CD4-positive, alpha-beta memory T cell (primary cell): ENCODE measurements around the gene IL32. TPM values are rescaled to one million over a fixed set of nuclear protein-coding genes. Genes with fewer than 3 reads are reported as not detected.

ENCODE experiments used
- CTCF ChIA-PET: fragments of 350-600 bp; sonication (Branson Sonifier 250); formaldehyde crosslinking; loops from one replicate; lab custom pipeline; 2021; ENCODE audit warnings: inconsistent platforms; ENCODE audit not compliant: partially characterized antibody; lab: Charles Lee
- POLR2A ChIA-PET: fragments of 350-600 bp; sonication (Branson Sonifier 250); formaldehyde crosslinking; loops from one replicate; lab custom pipeline; 2021; ENCODE audit not compliant: partially characterized antibody; lab: Charles Lee
- DNase-seq, 5 donors: peaks; one replicate each; pipeline versions ENCODE4 v3.0.0 to v3.0.0-alpha.2; 2020 to 2022; ENCODE audit warnings: mixed read lengths in 1 of 5
- H3K27ac ChIP-seq: one replicate; pipeline ENCODE4 v1.7.0; 2013; ENCODE audit warnings: low read depth, low read length
- H3K27me3 ChIP-seq: 2 replicates; pipeline ENCODE4 v1.7.0; 2013; ENCODE audit warnings: mild to moderate bottlenecking, low read length, moderate library complexity; ENCODE audit not compliant: insufficient read depth
- H3K36me3 ChIP-seq: 2 replicates; pipeline ENCODE4 v1.7.0; 2013; ENCODE audit warnings: mild to moderate bottlenecking, low read length, moderate library complexity; ENCODE audit not compliant: insufficient read depth
- H3K4me1 ChIP-seq: 2 replicates; pipeline ENCODE4 v1.7.0; 2013; ENCODE audit warnings: mild to moderate bottlenecking, low read length, moderate library complexity; ENCODE audit not compliant: insufficient read depth
- H3K4me3 ChIP-seq, 2 donors: one replicate each; pipeline ENCODE4 v1.7.0; 2013; ENCODE audit warnings: low read length in 2 of 2, mild to moderate bottlenecking in 1 of 2
- H3K9me3 ChIP-seq, 2 donors: one replicate each; pipeline ENCODE4 v1.7.0; 2013; ENCODE audit warnings: low read length in 2 of 2, control low read depth in 1 of 2; ENCODE audit not compliant: control insufficient read depth in 1 of 2
- H3K27ac Mint-ChIP-seq, 7 donors: one replicate each; pipeline ENCODE4 v1.8.0; 2020 to 2021; ENCODE audit warnings: mixed read lengths in 7 of 7, mild to moderate bottlenecking in 6 of 7, inconsistent platforms in 3 of 7, moderate library complexity in 3 of 7
- H3K27me3 Mint-ChIP-seq, 2 donors: one replicate each; pipeline ENCODE4 v1.8.0; 2020 to 2021; ENCODE audit warnings: mixed read lengths in 2 of 2
- H3K36me3 Mint-ChIP-seq, 2 donors: one replicate each; pipeline ENCODE4 v1.8.0; 2020 to 2021; ENCODE audit warnings: mixed read lengths in 2 of 2, inconsistent platforms in 1 of 2, mild to moderate bottlenecking in 1 of 2
- H3K4me1 Mint-ChIP-seq, 4 donors: one replicate each; pipeline ENCODE4 v1.8.0; 2020 to 2021; ENCODE audit warnings: mixed read lengths in 4 of 4, mild to moderate bottlenecking in 1 of 4
- H3K4me3 Mint-ChIP-seq, 8 donors: one replicate each; pipeline ENCODE4 v1.8.0; 2020 to 2021; ENCODE audit warnings: mixed read lengths in 8 of 8, mild to moderate bottlenecking in 7 of 8, moderate library complexity in 6 of 8, inconsistent platforms in 3 of 8
- H3K9me3 Mint-ChIP-seq, 8 donors: one replicate each; pipeline ENCODE4 v1.8.0; 2020 to 2021; ENCODE audit warnings: mixed read lengths in 8 of 8, mild to moderate bottlenecking in 5 of 8, inconsistent platforms in 3 of 8, moderate library complexity in 1 of 8
- intact Hi-C: fragments of 100-400 bp; cut with micrococcal nuclease; formaldehyde crosslinking; loops from one replicate; pipeline ENCODE4 v1.15.1; 2023
- polyA plus RNA-seq, 2 donors: library from polyadenylated mRNA; unstranded; fragments of 300-500 nt; fragmentation: Illumina TruSeq; gene quantifications; one replicate each; pipeline ENCODE4 v1.2.3, GENCODE V29; 2021
- total RNA-seq, 2 experiments: library from RNA; stranded (reverse); gene quantifications; one replicate each; pipeline ENCODE4 v1.2.3, GENCODE V29; 2021

The IL32 gene
- total and polyA plus RNA-seq, 4 experiments from 2014 or later, result 752 to 3,174 (median 1,961) TPM

DNA sequence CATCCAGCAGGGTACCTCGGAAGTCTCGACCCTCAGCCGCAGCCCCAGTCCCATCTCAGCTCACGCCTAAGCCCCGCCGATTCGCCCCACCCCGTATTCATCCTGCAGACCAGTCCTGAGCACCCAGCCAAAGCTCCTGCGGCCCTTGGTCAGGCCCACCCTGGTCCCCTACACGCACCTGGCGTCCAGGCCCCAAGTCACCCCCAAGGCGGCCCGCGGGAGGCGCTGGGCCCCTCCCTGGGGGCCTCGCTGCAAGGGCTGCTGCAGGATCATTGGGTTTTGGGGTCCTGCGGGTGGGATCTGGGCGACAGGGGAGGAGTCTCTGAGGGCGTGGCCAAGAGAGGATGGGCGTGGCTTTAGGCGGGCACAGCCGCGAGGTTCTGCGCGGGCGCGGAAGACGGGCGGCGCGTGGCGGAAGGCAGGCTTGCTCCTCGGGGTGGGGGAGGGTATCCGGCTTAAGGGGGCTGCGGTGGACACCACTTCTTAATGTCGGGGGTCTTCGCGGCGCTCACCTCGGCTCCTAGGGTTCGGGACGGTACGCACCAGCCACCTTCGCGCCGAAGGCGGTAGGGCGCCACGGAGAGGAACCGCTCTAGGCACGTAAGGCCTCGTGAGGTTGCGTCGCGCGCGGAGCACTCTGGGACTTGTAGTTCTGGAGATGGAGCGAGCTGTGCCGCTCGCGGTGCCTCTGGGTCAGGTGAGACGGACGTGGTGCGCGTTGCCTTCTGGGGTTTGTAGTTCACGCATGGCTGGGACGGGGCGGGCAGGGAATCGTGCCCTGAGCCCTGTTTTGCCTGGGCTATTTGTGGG lies 41.6 kb upstream of the IL32 start, which contains the start of the genes HCFC1R1 and THOC6:
Gene HCFC1R1, minus strand, starts transcription at position 274 of the 810 bp plus-strand sequence. Its CDS starts 1 bp downstream, at position 273.
Gene THOC6, plus strand, starts transcription at position 367 of the 810 bp plus-strand sequence. Its CDS starts 292 bp downstream, at position 659.
- Histone ChIP-seq H3K27me3 (peaks cover 2% of the 10 kb centered on the region), H3K9me3 (no peaks in the 10 kb centered on the region), H3K4me3 (peak within 1 kb of the TSS; percentile 38 to 85), H3K4me1 (peaks cover 56% of the 10 kb centered on the region), H3K36me3 (peaks cover 20% of the 10 kb centered on the region), H3K27ac (peak within 1 kb of the TSS; percentile 90)
- Mint-ChIP-seq H3K4me3 (peak within 1 kb of the TSS; percentile 87 to 97 (median 93)), H3K9me3 (no peaks in the 10 kb centered on the region), H3K36me3 (peaks cover 3 to 22% of the 10 kb centered on the region in 2 donors), H3K27me3 (no peaks in the 10 kb centered on the region), H3K4me1 (peaks cover 22 to 67% (median 45%) of the 10 kb centered on the region in 4 donors), H3K27ac (peak within 1 kb of the TSS; percentile 97 to 99 (median 99))
- ChIA-PET CTCF (interaction anchor here (0.9 to 18.6 kb wide), 5 partner anchors 10 to 106 kb away, joined by 3 to 444 read pairs (median 10); partner anchors contain the start of gene CLDN9), POLR2A (interaction anchor here (0.6 to 5.9 kb wide), 10 partner anchors 7 to 126 kb away, joined by 3 to 89 read pairs (median 6); partner anchors contain the start of genes MMP25, PKMYT1 and ZNF213)
- intact Hi-C loops, result loop anchor here (1.0 to 10.0 kb wide), 2 partner anchors 21 to 119 kb away; no protein-coding TSS in a partner anchor
- peak; percentile 95 to 97 (median 95) for DNase-seq

DNA sequence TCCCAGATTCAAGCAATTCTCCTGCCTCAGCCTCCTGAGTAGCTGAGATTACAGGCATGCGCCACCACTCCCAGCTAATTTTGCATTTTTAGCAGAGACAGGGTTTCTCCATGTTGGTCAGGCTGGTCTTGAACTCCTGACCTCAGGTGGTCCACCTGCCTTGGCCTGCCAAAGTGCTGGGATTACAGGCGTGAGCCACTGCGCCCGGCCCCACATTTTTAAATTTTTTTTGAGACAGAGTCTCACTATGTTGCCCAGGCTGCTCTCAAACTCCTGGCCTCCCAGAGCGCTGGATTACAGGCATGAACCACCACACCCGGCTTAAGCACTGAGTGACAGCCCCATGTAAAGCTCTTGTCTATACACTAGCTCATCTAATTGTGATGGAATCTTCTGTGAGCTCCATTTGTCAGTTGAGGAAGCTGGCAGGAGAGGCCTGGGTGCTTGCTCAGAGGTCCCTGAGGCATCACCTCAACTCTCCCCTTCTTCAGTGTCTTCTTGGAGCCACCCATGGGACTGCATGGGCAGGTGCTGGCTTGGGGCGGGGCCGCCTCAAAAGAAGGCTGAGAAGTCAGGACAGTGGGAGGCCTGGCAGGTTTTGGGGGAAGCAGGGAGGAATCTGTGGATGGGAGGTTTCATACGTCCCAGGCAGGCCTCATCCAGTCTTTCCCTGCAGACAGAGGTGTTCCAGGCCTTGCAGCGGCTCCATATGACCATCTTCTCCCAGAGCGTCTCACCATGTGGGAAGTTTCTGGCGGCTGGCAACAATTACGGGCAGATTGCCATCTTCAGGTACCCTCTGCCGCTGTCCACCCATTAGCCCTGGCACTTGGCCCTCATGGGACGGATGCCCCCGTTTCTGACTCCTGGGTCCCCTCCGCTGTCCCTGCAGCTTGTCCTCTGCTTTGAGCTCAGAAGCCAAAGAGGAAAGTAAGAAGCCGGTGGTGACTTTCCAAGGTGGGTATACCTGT lies 40.1 kb upstream of the IL32 start:
- Mint-ChIP-seq H3K27ac (peak overlapping the region in 1 of 7 donors; percentile 42), H3K4me1 (peaks cover 25 to 69% (median 49%) of the 10 kb centered on the region in 4 donors), H3K27me3 (peaks cover 4% of the 10 kb centered on the region in 2 donors), H3K4me3 (peak overlapping the region in 2 of 8 donors; percentile 12 to 26), H3K36me3 (peaks cover 3 to 22% of the 10 kb centered on the region in 2 donors), H3K9me3 (peaks cover 0 to 1% (median 0%) of the 10 kb centered on the region in 8 donors)
- peaks cover 6% of the 10 kb centered on the region for H3K27me3 ChIP-seq
- peaks cover 61% of the 10 kb centered on the region for H3K4me1 ChIP-seq
- CTCF ChIA-PET, result interaction anchor here (0.7 to 18.6 kb wide), 6 partner anchors 9 to 837 kb away, joined by 3 to 444 read pairs (median 8); partner anchors contain the start of gene CLDN9
- peak in 1 of 5 donors; percentile 32 for DNase-seq
- POLR2A ChIA-PET, result interaction anchor here (2.2 to 2.4 kb wide), 3 partner anchors 20 to 109 kb away, joined by 5 to 11 read pairs (median 7); partner anchors contain the start of genes MMP25 and ZNF213
- H3K36me3 ChIP-seq, result peaks cover 20% of the 10 kb centered on the region
- no peak overlapping the region for H3K27ac ChIP-seq
- no peak overlapping the region for H3K4me3 ChIP-seq
- intact Hi-C loops, result loop anchor here (10.0 kb wide), 1 partner anchor 121 kb away; no protein-coding TSS in a partner anchor
- H3K9me3 ChIP-seq, result no peaks in the 10 kb centered on the region

DNA sequence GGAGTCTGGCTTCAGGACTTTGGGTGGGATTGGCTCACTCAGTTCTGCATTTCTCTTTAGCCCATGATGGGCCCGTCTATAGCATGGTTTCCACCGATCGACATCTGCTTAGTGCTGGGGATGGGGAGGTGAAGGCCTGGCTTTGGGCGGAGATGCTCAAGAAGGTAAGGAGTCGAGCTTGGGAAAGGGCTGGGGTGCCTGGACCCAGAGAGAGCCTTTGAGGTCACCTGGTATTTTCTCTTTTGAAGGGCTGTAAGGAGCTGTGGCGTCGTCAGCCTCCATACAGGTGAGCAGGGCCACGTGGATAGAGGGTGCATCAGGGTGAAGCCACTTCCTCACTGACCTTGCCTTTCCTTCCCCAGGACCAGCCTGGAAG lies 39.4 kb upstream of the IL32 start:
- H3K4me3 Mint-ChIP-seq, result peak overlapping the region in 2 of 8 donors; percentile 26 to 41
- Histone ChIP-seq H3K9me3 (no peaks in the 10 kb centered on the region), H3K27me3 (peaks cover 9% of the 10 kb centered on the region), H3K4me3 (no peak overlapping the region), H3K36me3 (peaks cover 20% of the 10 kb centered on the region), H3K27ac (no peak overlapping the region), H3K4me1 (peaks cover 56% of the 10 kb centered on the region)
- no peak for DNase-seq
- peaks cover 0 to 1% (median 0%) of the 10 kb centered on the region in 8 donors for H3K9me3 Mint-ChIP-seq
- POLR2A ChIA-PET, result no interaction called here
- H3K4me1 Mint-ChIP-seq, result peaks cover 25 to 62% (median 48%) of the 10 kb centered on the region in 4 donors
- intact Hi-C loops, result loop anchor here (10.0 kb wide), 1 partner anchor 121 kb away; no protein-coding TSS in a partner anchor
- peaks cover 4% of the 10 kb centered on the region in 2 donors for H3K27me3 Mint-ChIP-seq
- peaks cover 3 to 22% of the 10 kb centered on the region in 2 donors for H3K36me3 Mint-ChIP-seq
- H3K27ac Mint-ChIP-seq, result peak overlapping the region in 1 of 7 donors; percentile 42
- CTCF ChIA-PET, result interaction anchor here (1.1 to 18.6 kb wide), 5 partner anchors 8 to 105 kb away, joined by 5 to 444 read pairs (median 22); partner anchors contain the start of genes CLDN9 and ZNF213

DNA sequence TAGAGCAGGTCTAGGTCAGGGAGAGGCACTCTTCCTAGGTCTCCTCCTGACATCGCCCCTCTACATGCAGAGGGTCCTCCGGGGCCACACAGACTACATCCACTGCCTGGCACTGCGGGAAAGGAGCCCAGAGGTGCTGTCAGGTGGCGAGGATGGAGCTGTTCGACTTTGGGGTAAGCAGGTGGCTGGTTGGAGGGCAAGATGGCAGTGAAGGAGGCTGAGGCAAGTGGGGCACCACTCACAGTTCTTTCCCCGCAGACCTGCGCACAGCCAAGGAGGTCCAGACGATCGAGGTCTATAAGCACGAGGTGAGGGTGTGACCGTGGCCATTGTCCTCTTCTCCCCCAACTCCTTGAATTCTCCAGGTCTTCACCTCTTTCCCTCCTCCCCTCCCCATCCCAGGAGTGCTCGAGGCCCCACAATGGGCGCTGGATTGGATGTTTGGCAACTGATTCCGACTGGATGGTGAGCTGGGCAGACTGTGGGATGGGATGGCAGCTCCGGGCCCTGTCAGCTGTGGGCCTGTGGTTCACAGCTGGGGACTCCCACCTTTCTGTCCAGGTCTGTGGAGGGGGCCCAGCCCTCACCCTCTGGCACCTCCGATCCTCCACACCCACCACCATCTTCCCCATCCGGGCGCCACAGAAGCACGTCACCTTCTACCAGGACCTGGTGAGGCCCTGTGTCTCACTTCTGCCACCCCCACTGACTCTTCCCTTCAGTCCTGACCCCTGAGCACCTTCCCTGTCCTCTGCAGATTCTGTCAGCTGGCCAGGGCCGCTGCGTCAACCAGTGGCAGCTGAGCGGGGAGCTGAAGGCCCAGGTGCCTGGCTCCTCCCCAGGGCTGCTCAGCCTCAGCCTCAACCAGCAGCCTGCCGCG lies 38.6 kb upstream of the IL32 start:
- Mint-ChIP-seq H3K27ac (peak overlapping the region in 2 of 7 donors; percentile 42 to 61), H3K9me3 (peaks cover 0 to 1% (median 0%) of the 10 kb centered on the region in 8 donors), H3K27me3 (peaks cover 4 to 7% of the 10 kb centered on the region in 2 donors), H3K4me3 (peak overlapping the region in 2 of 8 donors; percentile 26 to 59), H3K4me1 (peaks cover 20 to 59% (median 40%) of the 10 kb centered on the region in 4 donors), H3K36me3 (peaks cover 3 to 17% of the 10 kb centered on the region in 2 donors)
- Histone ChIP-seq H3K4me1 (peaks cover 48% of the 10 kb centered on the region), H3K4me3 (no peak overlapping the region), H3K27ac (no peak overlapping the region), H3K36me3 (peaks cover 20% of the 10 kb centered on the region), H3K27me3 (peaks cover 9% of the 10 kb centered on the region), H3K9me3 (no peaks in the 10 kb centered on the region)
- intact Hi-C loops, result loop anchor here (10.0 kb wide), 1 partner anchor 122 kb away; no protein-coding TSS in a partner anchor
- ChIA-PET CTCF (interaction anchor here (1.1 to 18.6 kb wide), 12 partner anchors 7 to 227 kb away, joined by 3 to 444 read pairs (median 13); partner anchors contain the start of genes CLDN9, MMP25, TNFRSF12A and ZNF213), POLR2A (interaction anchor here (1.0 to 5.4 kb wide), 8 partner anchors 19 to 124 kb away, joined by 4 to 37 read pairs (median 6); no protein-coding TSS in a partner anchor)
- DNase-seq, result no peak

DNA sequence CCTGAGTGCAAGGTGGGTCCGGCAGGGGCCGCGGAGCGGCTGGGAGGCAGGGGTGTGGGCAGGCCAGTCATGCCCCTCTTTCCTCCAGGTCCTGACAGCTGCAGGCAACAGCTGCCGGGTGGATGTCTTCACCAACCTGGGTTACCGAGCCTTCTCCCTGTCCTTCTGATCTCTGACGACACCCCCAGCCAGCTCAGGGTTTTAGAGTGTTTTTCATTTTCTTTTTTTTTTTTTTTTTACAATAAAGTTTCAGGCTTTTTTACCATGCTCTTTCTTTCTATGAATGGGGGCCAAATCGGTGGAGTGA lies 38.0 kb upstream of the IL32 start:
- Mint-ChIP-seq H3K9me3 (peaks cover 0 to 1% (median 0%) of the 10 kb centered on the region in 8 donors), H3K36me3 (peaks cover 3 to 14% of the 10 kb centered on the region in 2 donors), H3K4me1 (peaks cover 17 to 53% (median 35%) of the 10 kb centered on the region in 4 donors), H3K27ac (no peak overlapping the region), H3K4me3 (peak overlapping the region in 1 of 8 donors; percentile 26), H3K27me3 (peaks cover 6 to 9% of the 10 kb centered on the region in 2 donors)
- Histone ChIP-seq H3K27me3 (peaks cover 11% of the 10 kb centered on the region), H3K4me3 (no peak overlapping the region), H3K4me1 (peaks cover 42% of the 10 kb centered on the region), H3K36me3 (peaks cover 20% of the 10 kb centered on the region), H3K27ac (no peak overlapping the region), H3K9me3 (no peaks in the 10 kb centered on the region)
- no peak for DNase-seq
- intact Hi-C loops, result loop anchor here (10.0 kb wide), 1 partner anchor 123 kb away; no protein-coding TSS in a partner anchor
- ChIA-PET CTCF (interaction anchor here (0.7 to 18.6 kb wide), 28 partner anchors 8 to 255 kb away, joined by 3 to 444 read pairs (median 5); partner anchors contain the start of genes BICDL2, CLDN9, MMP25 and TNFRSF12A), POLR2A (interaction anchor here (0.7 to 5.4 kb wide), 12 partner anchors 20 to 131 kb away, joined by 3 to 37 read pairs (median 6); partner anchors contain the start of gene ZNF213)
